Common myeloid progenitor, CD34-positive (primary cell): ENCODE measurements around the gene SUGCT.

Source experiments
- CTCF ChIA-PET: fragments of 350-600 bp; sonication (Branson Sonifier 250); formaldehyde crosslinking; loops from one replicate; lab custom pipeline; 2021; ENCODE audit warnings: antibody characterized with exemption; lab: Charles Lee
- POLR2A ChIA-PET: fragments of 350-600 bp; sonication (Branson Sonifier 250); formaldehyde crosslinking; loops from one replicate; lab custom pipeline; 2021; ENCODE audit warnings: antibody characterized with exemption; lab: Charles Lee
- DNase-seq, 3 donors: peaks; one replicate each; pipeline versions ENCODE4 v3.0.0 to v3.0.0-alpha.2; 2013
- H3K27ac ChIP-seq, 2 experiments: 1 replicate in 1 of 2; 2 replicates in 1 of 2; pipeline ENCODE4 v1.7.0; 2013; ENCODE audit warnings: inconsistent platforms in 2 of 2, low read length in 2 of 2, mild to moderate bottlenecking in 2 of 2, low read depth in 1 of 2, moderate library complexity in 1 of 2; ENCODE audit not compliant: severe bottlenecking in 2 of 2, insufficient read depth in 1 of 2, poor library complexity in 1 of 2
- H3K27me3 ChIP-seq, 5 experiments: replicated peaks in 2 of 5; 1 replicate in 3 of 5; 2 replicates in 2 of 5; pipeline versions ENCODE4 v1.6.1 to v1.7.0; 2013; ENCODE audit warnings: low read length in 4 of 5, mild to moderate bottlenecking in 2 of 5, moderate library complexity in 2 of 5, inconsistent platforms in 1 of 5; ENCODE audit not compliant: insufficient read depth in 5 of 5, control insufficient read depth in 4 of 5
- H3K36me3 ChIP-seq, 4 experiments: 1 replicate in 2 of 4; 2 replicates in 2 of 4; pipeline versions ENCODE4 v1.6.1 to v1.7.0; 2013; ENCODE audit warnings: low read length in 3 of 4, control low read depth in 1 of 4, mild to moderate bottlenecking in 1 of 4; ENCODE audit not compliant: control insufficient read depth in 4 of 4, insufficient read depth in 4 of 4
- H3K4me1 ChIP-seq, 4 experiments: 1 replicate in 3 of 4; 2 replicates in 1 of 4; pipeline versions ENCODE4 v1.6.1 to v1.7.1; 2013; ENCODE audit warnings: low read length in 3 of 4, mild to moderate bottlenecking in 3 of 4, control low read depth in 1 of 4, inconsistent platforms in 1 of 4, moderate library complexity in 1 of 4; ENCODE audit not compliant: control insufficient read depth in 4 of 4, insufficient read depth in 4 of 4; ENCODE audit errors: control extremely low read depth in 1 of 4
- H3K4me3 ChIP-seq, 7 experiments: 1 replicate in 4 of 7; 2 replicates in 3 of 7; pipeline versions ENCODE4 v1.5.1 to v1.7.0; 2013; ENCODE audit warnings: mild to moderate bottlenecking in 7 of 7, low read length in 6 of 7, moderate library complexity in 6 of 7, inconsistent platforms in 2 of 7, low read depth in 2 of 7, control low read depth in 1 of 7; ENCODE audit not compliant: insufficient read depth in 4 of 7, control insufficient read depth in 1 of 7; ENCODE audit errors: extremely low read depth in 1 of 7
- H3K9me3 ChIP-seq, 5 experiments: 1 replicate in 4 of 5; 2 replicates in 1 of 5; pipeline versions ENCODE4 v1.6.1 to v1.7.1; 2013; ENCODE audit warnings: low read length in 4 of 5, mild to moderate bottlenecking in 2 of 5, inconsistent platforms in 1 of 5, low read depth in 1 of 5, moderate library complexity in 1 of 5; ENCODE audit not compliant: control insufficient read depth in 4 of 5, insufficient read depth in 2 of 5; ENCODE audit errors: control extremely low read depth in 1 of 5
- WGBS: methylation state at CpG from one replicate; pipeline ENCODE4 v1.1.5; 2013; ENCODE audit not compliant: insufficient coverage; 5-methylcytosine and 5-hydroxymethylcytosine counted together

SUGCT gene

GRCh38 chr7:40879941-40880543, 745.2 kb downstream of the SUGCT start:
- no peak overlapping the region for H3K4me3 ChIP-seq
- H3K36me3 ChIP-seq = no peaks in the 10 kb centered on the region
- H3K27ac ChIP-seq = no peak overlapping the region
- H3K27me3 ChIP-seq = no peaks in the 10 kb centered on the region
- POLR2A ChIA-PET = no interaction called here
- H3K9me3 ChIP-seq = peaks cover 0 to 5% (median 0%) of the 10 kb centered on the region in 5 experiments
- WGBS = 100% methylated on average over 1 of the region's 1 CpG
- CTCF ChIA-PET = no interaction called here
- H3K4me1 ChIP-seq = no peaks in the 10 kb centered on the region
- no peak for DNase-seq

GRCh38 chr7:40880581-40880980, 745.8 kb downstream of the SUGCT start:
- POLR2A ChIA-PET = no interaction called here
- H3K4me1 ChIP-seq = no peaks in the 10 kb centered on the region
- no CpG with 5 or more reads among the region's 1 CpG for WGBS
- H3K27me3 ChIP-seq = no peaks in the 10 kb centered on the region
- CTCF ChIA-PET = no interaction called here
- no peak overlapping the region for H3K4me3 ChIP-seq
- H3K36me3 ChIP-seq = no peaks in the 10 kb centered on the region
- no peak overlapping the region for H3K27ac ChIP-seq
- H3K9me3 ChIP-seq = peaks cover 0 to 5% (median 0%) of the 10 kb centered on the region in 5 experiments
- DNase-seq = no peak

- ChIA-PET CTCF (no interaction called here), POLR2A (no interaction called here)
- Histone ChIP-seq H3K4me1 (no peaks in the 10 kb centered on the region), H3K36me3 (no peaks in the 10 kb centered on the region), H3K4me3 (no peak overlapping the region), H3K27me3 (no peaks in the 10 kb centered on the region), H3K27ac (no peak overlapping the region), H3K9me3 (peaks cover 0 to 5% (median 0%) of the 10 kb centered on the region in 5 experiments)
- WGBS = 96% methylated on average over 2 of the region's 2 CpGs
- no peak for DNase-seq
These were observed 746.7 kb downstream of the SUGCT start for GRCh38 chr7:40881405-40881926.

GRCh38 chr7:40882071-40882658, 747.4 kb downstream of the SUGCT start:
- no peaks in the 10 kb centered on the region for H3K27me3 ChIP-seq
- no peaks in the 10 kb centered on the region for H3K36me3 ChIP-seq
- H3K27ac ChIP-seq = no peak overlapping the region
- H3K4me1 ChIP-seq = no peaks in the 10 kb centered on the region
- POLR2A ChIA-PET = no interaction called here
- peaks cover 0 to 5% (median 0%) of the 10 kb centered on the region in 5 experiments for H3K9me3 ChIP-seq
- no peak for DNase-seq
- H3K4me3 ChIP-seq = no peak overlapping the region
- CTCF ChIA-PET = no interaction called here

- Histone ChIP-seq H3K4me3 (no peak overlapping the region), H3K27ac (no peak overlapping the region), H3K9me3 (no peaks in the 10 kb centered on the region), H3K27me3 (no peaks in the 10 kb centered on the region), H3K4me1 (no peaks in the 10 kb centered on the region), H3K36me3 (no peaks in the 10 kb centered on the region)
- DNase-seq = no peak
- ChIA-PET POLR2A (no interaction called here), CTCF (interaction anchor here (1.2 kb wide), 1 partner anchor 11 kb away, joined by 3 read pairs; no protein-coding TSS in a partner anchor)
These were observed 749.0 kb downstream of the SUGCT start for GRCh38 chr7:40883826-40884225.

GRCh38 chr7:40884241-40884640, 749.4 kb downstream of the SUGCT start:
- ChIA-PET CTCF (no interaction called here), POLR2A (no interaction called here)
- no peak for DNase-seq
- 100% methylated on average over 2 of the region's 3 CpGs for WGBS
- H3K27ac ChIP-seq = no peak overlapping the region
- H3K36me3 ChIP-seq = no peaks in the 10 kb centered on the region
- no peaks in the 10 kb centered on the region for H3K4me1 ChIP-seq
- no peaks in the 10 kb centered on the region for H3K27me3 ChIP-seq
- no peak overlapping the region for H3K4me3 ChIP-seq
- peaks cover 0 to 2% (median 0%) of the 10 kb centered on the region in 5 experiments for H3K9me3 ChIP-seq

- Histone ChIP-seq H3K27me3 (no peaks in the 10 kb centered on the region), H3K36me3 (no peaks in the 10 kb centered on the region), H3K4me1 (no peaks in the 10 kb centered on the region), H3K9me3 (peaks cover 0 to 5% (median 0%) of the 10 kb centered on the region in 5 experiments), H3K27ac (no peak overlapping the region), H3K4me3 (no peak overlapping the region)
- CTCF ChIA-PET = no interaction called here
- POLR2A ChIA-PET = no interaction called here
- 82% methylated on average over 1 of the region's 2 CpGs for WGBS
- no peak for DNase-seq
These were observed 750.7 kb downstream of the SUGCT start for GRCh38 chr7:40885503-40885902.
